Brain microvascular endothelial cell (primary cell): Measurements from ENCODE around the gene TTLL3.

ENCODE experiments used
- DNase-seq: peaks from one replicate; pipeline ENCODE4 v3.0.0-alpha.2; 2020
- H3K27ac ChIP-seq: fragments of 250-450 bp; sonication (Bioruptor Pico); 2 replicates; pipeline ENCODE4 v1.5.1; 2020; ENCODE audit warnings: mild to moderate bottlenecking, moderate library complexity
- H3K27me3 ChIP-seq: fragments of 250-450 bp; sonication (Bioruptor Pico); replicated peaks from 2 replicates; pipeline ENCODE4 v1.5.1; 2020; ENCODE audit warnings: mild to moderate bottlenecking
- H3K36me3 ChIP-seq: fragments of 250-450 bp; sonication (Bioruptor Pico); replicated peaks from 2 replicates; pipeline ENCODE4 v1.5.1; 2020; ENCODE audit warnings: mild to moderate bottlenecking
- H3K4me3 ChIP-seq: 2 replicates; pipeline ENCODE4 v1.5.1; 2011; ENCODE audit warnings: low read depth, mild to moderate bottlenecking, control low read depth, low read length, moderate library complexity
- in situ Hi-C: cut with HindIII; loops from 2 replicates; pipeline ENCODE4 v1.10.0; 2017; ENCODE audit warnings: low sequenced_read_pairs, low pct_ligation_motif_present
- TF ChIP-seq, protein P1 (sequence below): IDR thresholded peaks from 2 replicates; pipeline ENCODE4 v1.5.1; 2011; ENCODE audit warnings: low read depth, mild to moderate bottlenecking, moderate library complexity, low read length, control low read depth, inconsistent platforms; ENCODE audit errors: missing control alignments

TTLL3 gene

GRCh38 chr3:9780458-9780812 lies 29.6 kb upstream of the TTLL3 start:
- in situ Hi-C loops: no loop called here
- H3K27ac ChIP-seq: no peak overlapping the region
- no peaks in the 10 kb centered on the region for H3K27me3 ChIP-seq
- no peak overlapping the region for H3K4me3 ChIP-seq
- DNase-seq: no peak
- H3K36me3 ChIP-seq: peaks cover 29% of the 10 kb centered on the region
- TF ChIP-seq, protein P1, sequence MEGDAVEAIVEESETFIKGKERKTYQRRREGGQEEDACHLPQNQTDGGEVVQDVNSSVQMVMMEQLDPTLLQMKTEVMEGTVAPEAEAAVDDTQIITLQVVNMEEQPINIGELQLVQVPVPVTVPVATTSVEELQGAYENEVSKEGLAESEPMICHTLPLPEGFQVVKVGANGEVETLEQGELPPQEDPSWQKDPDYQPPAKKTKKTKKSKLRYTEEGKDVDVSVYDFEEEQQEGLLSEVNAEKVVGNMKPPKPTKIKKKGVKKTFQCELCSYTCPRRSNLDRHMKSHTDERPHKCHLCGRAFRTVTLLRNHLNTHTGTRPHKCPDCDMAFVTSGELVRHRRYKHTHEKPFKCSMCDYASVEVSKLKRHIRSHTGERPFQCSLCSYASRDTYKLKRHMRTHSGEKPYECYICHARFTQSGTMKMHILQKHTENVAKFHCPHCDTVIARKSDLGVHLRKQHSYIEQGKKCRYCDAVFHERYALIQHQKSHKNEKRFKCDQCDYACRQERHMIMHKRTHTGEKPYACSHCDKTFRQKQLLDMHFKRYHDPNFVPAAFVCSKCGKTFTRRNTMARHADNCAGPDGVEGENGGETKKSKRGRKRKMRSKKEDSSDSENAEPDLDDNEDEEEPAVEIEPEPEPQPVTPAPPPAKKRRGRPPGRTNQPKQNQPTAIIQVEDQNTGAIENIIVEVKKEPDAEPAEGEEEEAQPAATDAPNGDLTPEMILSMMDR: no peak

DNA sequence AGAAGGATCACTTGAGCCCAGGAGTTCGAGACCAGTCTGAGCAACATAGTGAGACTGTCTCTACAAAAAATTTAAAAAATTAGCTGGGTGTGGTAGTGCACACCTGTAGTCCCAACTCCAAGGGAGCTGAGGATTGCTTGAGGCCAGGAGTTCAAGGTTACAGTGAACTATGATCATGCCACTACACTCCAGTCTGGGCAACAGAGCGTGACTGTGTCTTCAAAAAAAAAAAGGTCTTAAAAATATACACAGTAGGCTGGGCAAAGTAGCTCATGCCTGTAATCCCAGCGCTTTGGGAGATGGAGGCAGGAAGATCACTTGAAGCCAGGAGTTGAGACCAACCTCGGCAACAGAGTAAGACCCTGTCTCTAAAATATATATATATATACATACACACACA lies 29.2 kb upstream of the TTLL3 start:
- Histone ChIP-seq H3K27me3 (no peaks in the 10 kb centered on the region), H3K27ac (no peak overlapping the region), H3K36me3 (peaks cover 32% of the 10 kb centered on the region), H3K4me3 (no peak overlapping the region)
- in situ Hi-C loops: no loop called here
- TF ChIP-seq, protein P1: no peak
- DNase-seq: no peak

DNA sequence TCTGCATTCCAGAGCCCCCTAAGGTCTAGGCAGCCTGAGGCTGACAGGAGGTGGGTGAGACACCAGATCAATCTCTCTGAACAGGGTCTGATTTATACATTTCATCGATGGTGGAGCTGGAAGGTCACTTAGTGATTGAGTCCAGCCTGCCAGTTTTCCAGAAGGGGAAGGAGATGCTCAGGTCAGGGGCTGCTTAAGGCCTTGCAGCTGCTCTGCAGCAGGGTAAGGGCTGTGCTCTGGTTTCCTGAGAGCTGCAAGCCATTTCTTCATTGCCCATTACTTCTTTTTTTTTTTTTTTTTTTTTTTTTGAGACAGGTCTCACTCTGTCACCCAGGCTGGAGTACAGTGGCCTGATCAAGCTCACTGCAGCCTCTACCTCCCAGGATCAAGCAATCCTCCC lies 28.5 kb upstream of the TTLL3 start:
- Histone ChIP-seq H3K27ac (no peak overlapping the region), H3K27me3 (no peaks in the 10 kb centered on the region), H3K4me3 (no peak overlapping the region), H3K36me3 (peaks cover 35% of the 10 kb centered on the region)
- in situ Hi-C loops: no loop called here
- no peak for DNase-seq
- TF ChIP-seq, protein P1: no peak

DNA sequence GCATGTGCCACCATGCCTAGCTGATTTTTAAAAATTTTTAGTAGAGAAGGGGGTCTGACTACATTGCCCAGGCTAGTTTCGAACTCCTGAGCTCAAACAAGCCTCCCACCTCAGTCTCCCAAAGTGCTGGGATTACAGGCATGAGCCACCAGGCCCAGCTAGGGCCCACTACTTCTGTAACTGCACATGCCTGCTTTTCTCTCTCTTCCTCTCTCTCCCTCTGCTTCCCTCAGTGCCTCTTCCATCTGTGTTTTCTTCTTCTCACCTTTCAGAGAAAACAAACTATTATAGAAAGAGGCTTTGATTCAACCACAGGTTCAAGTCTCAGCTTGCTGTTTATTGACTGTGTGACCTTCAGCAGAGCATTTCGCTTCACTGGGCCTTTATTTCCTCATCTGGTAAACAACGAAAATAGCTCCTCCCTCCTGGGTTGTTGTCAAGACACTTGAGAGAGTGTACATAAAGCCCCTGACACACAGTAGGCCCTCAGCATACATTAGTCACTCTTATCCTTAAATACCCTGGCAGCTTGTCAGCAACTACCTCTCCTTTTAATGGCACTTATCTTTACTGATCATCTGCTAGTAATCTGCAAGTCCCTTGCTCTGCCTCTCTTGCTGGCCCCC lies 28.0 kb upstream of the TTLL3 start:
- Histone ChIP-seq H3K27ac (no peak overlapping the region), H3K36me3 (peaks cover 38% of the 10 kb centered on the region), H3K27me3 (no peaks in the 10 kb centered on the region), H3K4me3 (no peak overlapping the region)
- TF ChIP-seq, protein P1: no peak
- in situ Hi-C loops: no loop called here
- no peak for DNase-seq

GRCh38 chr3:9782770-9783169 lies 27.3 kb upstream of the TTLL3 start:
- no peak for DNase-seq
- no peak overlapping the region for H3K4me3 ChIP-seq
- peaks cover 38% of the 10 kb centered on the region for H3K36me3 ChIP-seq
- H3K27ac ChIP-seq: no peak overlapping the region
- TF ChIP-seq, protein P1: no peak
- in situ Hi-C loops: no loop called here
- H3K27me3 ChIP-seq: no peaks in the 10 kb centered on the region

- TF ChIP-seq, protein P1: no peak
- H3K4me3 ChIP-seq: no peak overlapping the region
- no peak for DNase-seq
- H3K27ac ChIP-seq: no peak overlapping the region
- peaks cover 40% of the 10 kb centered on the region for H3K36me3 ChIP-seq
- in situ Hi-C loops: no loop called here
- no peaks in the 10 kb centered on the region for H3K27me3 ChIP-seq
Measured at GRCh38 chr3:9783954-9784353, 26.1 kb upstream of the TTLL3 start.
